Measurements from ENCODE around the gene GALNT2.

- TF ChIP-seq FOXK2 (IDR thresholded peaks at IDR 0.05) (no peak), REST (IDR thresholded peaks at IDR 0.05; ENCODE audit: low read depth, low read length) (no peak), SRF (IDR thresholded peaks at IDR 0.05; ENCODE audit: low read depth in 2 of 2, low read length in 2 of 2) (no peak), JUND (IDR thresholded peaks at IDR 0.05; ENCODE audit: low read depth, low read length) (no peak), TAF1 (IDR thresholded peaks at IDR 0.05; ENCODE audit: borderline replicate concordance, low read depth, low read length) (no peak), FOXM1 (IDR thresholded peaks at IDR 0.05; ENCODE audit: low read depth, low read length) (no peak), ZZZ3 (IDR thresholded peaks at IDR 0.05; ENCODE audit: control insufficient read depth, insufficient read length, low read depth) (no peak), MAX (IDR thresholded peaks at IDR 0.05; ENCODE audit: low read depth, low read length) (no peak), SREBF1 (IDR thresholded peaks at IDR 0.05; ENCODE audit: low read length) (no peak), POLR2A (IDR thresholded peaks at IDR 0.05; ENCODE audit: low read depth, low read length) (no peak), BCL3 (IDR thresholded peaks at IDR 0.05; ENCODE audit: borderline replicate concordance, insufficient read depth, low read depth, low read length, poor library complexity, severe bottlenecking) (no peak), NR2C1 (IDR thresholded peaks at IDR 0.05) (no peak)
- TF ChIP-seq, protein P1, sequence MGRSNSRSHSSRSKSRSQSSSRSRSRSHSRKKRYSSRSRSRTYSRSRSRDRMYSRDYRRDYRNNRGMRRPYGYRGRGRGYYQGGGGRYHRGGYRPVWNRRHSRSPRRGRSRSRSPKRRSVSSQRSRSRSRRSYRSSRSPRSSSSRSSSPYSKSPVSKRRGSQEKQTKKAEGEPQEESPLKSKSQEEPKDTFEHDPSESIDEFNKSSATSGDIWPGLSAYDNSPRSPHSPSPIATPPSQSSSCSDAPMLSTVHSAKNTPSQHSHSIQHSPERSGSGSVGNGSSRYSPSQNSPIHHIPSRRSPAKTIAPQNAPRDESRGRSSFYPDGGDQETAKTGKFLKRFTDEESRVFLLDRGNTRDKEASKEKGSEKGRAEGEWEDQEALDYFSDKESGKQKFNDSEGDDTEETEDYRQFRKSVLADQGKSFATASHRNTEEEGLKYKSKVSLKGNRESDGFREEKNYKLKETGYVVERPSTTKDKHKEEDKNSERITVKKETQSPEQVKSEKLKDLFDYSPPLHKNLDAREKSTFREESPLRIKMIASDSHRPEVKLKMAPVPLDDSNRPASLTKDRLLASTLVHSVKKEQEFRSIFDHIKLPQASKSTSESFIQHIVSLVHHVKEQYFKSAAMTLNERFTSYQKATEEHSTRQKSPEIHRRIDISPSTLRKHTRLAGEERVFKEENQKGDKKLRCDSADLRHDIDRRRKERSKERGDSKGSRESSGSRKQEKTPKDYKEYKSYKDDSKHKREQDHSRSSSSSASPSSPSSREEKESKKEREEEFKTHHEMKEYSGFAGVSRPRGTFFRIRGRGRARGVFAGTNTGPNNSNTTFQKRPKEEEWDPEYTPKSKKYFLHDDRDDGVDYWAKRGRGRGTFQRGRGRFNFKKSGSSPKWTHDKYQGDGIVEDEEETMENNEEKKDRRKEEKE (IDR thresholded peaks at IDR 0.05): no peak
- TF ChIP-seq, protein P2, sequence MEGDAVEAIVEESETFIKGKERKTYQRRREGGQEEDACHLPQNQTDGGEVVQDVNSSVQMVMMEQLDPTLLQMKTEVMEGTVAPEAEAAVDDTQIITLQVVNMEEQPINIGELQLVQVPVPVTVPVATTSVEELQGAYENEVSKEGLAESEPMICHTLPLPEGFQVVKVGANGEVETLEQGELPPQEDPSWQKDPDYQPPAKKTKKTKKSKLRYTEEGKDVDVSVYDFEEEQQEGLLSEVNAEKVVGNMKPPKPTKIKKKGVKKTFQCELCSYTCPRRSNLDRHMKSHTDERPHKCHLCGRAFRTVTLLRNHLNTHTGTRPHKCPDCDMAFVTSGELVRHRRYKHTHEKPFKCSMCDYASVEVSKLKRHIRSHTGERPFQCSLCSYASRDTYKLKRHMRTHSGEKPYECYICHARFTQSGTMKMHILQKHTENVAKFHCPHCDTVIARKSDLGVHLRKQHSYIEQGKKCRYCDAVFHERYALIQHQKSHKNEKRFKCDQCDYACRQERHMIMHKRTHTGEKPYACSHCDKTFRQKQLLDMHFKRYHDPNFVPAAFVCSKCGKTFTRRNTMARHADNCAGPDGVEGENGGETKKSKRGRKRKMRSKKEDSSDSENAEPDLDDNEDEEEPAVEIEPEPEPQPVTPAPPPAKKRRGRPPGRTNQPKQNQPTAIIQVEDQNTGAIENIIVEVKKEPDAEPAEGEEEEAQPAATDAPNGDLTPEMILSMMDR (IDR thresholded peaks at IDR 0.05 in 2 of 3, conservative IDR thresholded peaks at IDR 0.05 in 1 of 3; ENCODE audit: control insufficient read depth in 2 of 3, extremely low read depth in 1 of 3, insufficient read depth in 1 of 3, low read depth in 3 of 3, low read length in 3 of 3): no peak
Observed at GRCh38 chr1:230321341-230321740, 254.3 kb downstream of the GALNT2 start.
